Esophagus (tissue), 2 donors: ENCODE data around the gene MS4A2. TPM values are rescaled to one million over a fixed set of nuclear protein-coding genes. Genes with fewer than 3 reads are reported as not detected.
"Not testable (repeated sequence)": the region's sequence is repeated elsewhere in the genome, so short reads cannot be mapped to it uniquely, and the experiment has no call there.

Source experiments
- H3K27ac ChIP-seq, 2 donors: one replicate each; pipeline ENCODE4 v1.5.1; 2013; ENCODE audit warnings: low read depth in 2 of 2, mild to moderate bottlenecking in 2 of 2, inconsistent platforms in 1 of 2, low read length in 1 of 2, moderate library complexity in 1 of 2
- H3K27me3 ChIP-seq, 2 donors: one replicate each; pipeline ENCODE4 v1.6.1; 2013; ENCODE audit warnings: low read length in 2 of 2, control low read depth in 1 of 2, mild to moderate bottlenecking in 1 of 2; ENCODE audit not compliant: insufficient read depth in 2 of 2, control insufficient read depth in 1 of 2
- H3K36me3 ChIP-seq, 2 donors: one replicate each; pipeline ENCODE4 v1.6.1; 2013; ENCODE audit warnings: low read length in 1 of 2; ENCODE audit not compliant: control insufficient read depth in 2 of 2, insufficient read depth in 2 of 2
- H3K4me1 ChIP-seq, 2 donors: one replicate each; pipeline ENCODE4 v1.6.1; 2013; ENCODE audit warnings: low read length in 1 of 2; ENCODE audit not compliant: control insufficient read depth in 2 of 2, insufficient read depth in 2 of 2
- H3K4me3 ChIP-seq, 2 donors: one replicate each; pipeline ENCODE4 v1.5.1; 2013; ENCODE audit warnings: low read length in 2 of 2, mild to moderate bottlenecking in 2 of 2, low read depth in 1 of 2, moderate library complexity in 1 of 2
- H3K9me3 ChIP-seq, 2 donors: one replicate each; pipeline ENCODE4 v1.6.1; 2013; ENCODE audit warnings: mild to moderate bottlenecking in 2 of 2, low read depth in 1 of 2, low read length in 1 of 2, moderate library complexity in 1 of 2; ENCODE audit not compliant: control insufficient read depth in 2 of 2, insufficient read depth in 1 of 2
- WGBS, 2 donors: extraction: QIAGEN DNeasy Blood & Tissue Kit; methylation state at CpG; one replicate each; pipeline ENCODE4 v1.1.7; 2013; 5-methylcytosine and 5-hydroxymethylcytosine counted together
- polyA plus RNA-seq, 2 donors: library from polyadenylated mRNA; stranded (reverse); fragments of 200-250 nt; gene quantifications; one replicate each; pipeline ENCODE4 v1.2.3, GENCODE V29; 2013
- donor health status: healthy with polysubstance abuse.
- donor health status: Bipolar disorder and iron deficiency.

Gene MS4A2
- polyA plus RNA-seq, 2 donors = 0.08 to 0.42 TPM

DNA sequence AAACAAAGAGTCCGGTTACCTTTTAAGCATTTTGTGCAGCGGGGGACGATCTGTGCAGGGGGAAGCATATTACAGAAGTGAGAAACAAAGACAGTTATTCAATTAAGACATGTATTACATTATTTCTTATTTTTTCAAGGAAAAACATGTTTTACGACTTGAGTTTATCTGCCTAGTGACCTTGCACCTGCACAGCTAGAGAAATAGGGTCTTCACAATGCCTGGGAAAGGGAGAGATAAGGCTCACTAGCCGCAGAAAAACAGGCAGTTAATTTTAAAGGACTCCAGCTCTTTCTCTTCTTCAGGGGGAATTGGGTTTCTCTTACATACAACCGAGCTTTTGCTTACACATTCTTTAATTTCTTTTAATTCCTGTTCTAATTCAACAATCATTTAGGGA, 16.8 kb upstream of the MS4A2 start:
- H3K36me3 ChIP-seq, H3K9me3 ChIP-seq, H3K4me1 ChIP-seq, H3K4me3 ChIP-seq, H3K27ac ChIP-seq, H3K27me3 ChIP-seq: not testable (repeated sequence)
- WGBS, 2 donors = 71 to 74% methylated on average over 6 of the region's 6 CpGs

DNA sequence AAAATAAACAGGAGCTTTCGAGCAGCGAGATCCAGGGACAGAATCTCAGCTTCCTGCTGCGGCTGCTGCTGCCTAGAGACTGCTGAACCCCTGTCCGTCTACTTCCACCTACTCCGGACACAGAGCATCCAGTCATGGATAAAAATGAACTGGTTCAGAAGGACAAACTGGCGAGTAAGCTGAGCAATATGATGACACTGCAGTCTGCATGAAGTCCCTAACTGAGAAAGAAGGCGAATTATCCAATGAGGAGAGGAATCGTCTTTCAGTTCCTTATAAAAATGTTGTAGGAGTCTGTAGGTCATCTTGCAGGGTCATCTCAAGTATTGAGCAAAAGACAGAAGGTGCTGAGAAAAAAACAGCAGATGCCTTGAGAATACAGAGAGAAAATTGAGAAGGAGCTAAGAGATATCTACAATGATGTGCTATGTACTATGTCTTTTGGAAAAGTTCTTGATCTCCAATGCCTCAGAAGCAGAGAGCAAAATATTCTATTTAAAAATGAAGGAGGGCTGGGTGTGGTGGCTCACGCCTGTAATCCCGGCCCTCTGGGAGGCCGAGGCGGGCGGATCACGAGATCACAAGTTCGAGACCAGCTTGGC, 11.1 kb upstream of the MS4A2 start:
- WGBS, 2 donors = 81 to 84% methylated on average over 15 of the region's 15 CpGs
- H3K4me3 ChIP-seq = no peak overlapping the region
- H3K4me1 ChIP-seq = no peaks in the 10 kb centered on the region
- H3K27me3 ChIP-seq = no peaks in the 10 kb centered on the region
- H3K27ac ChIP-seq = no peak overlapping the region
- no peaks in the 10 kb centered on the region for H3K9me3 ChIP-seq
- no peaks in the 10 kb centered on the region for H3K36me3 ChIP-seq

DNA sequence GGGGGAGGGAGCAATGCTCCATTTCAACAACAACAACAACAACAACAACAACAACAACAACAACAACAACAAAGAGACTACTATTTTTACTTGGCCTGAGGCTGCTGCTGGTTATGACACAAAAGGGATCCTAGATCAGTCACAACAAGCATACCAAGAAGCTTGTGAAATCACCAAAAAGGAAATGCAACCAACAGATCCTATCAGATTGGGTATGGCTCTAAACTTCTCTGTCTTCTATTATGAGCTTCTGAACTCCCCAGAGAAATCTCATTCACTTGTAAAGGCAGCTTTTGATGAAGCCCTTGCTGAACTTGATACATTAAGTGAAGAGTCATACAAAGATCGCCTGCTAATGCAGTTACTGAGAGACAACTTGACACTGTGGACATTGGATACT, 10.5 kb upstream of the MS4A2 start:
- 83 to 90% methylated on average over 1 of the region's 1 CpG for WGBS, 2 donors
- Histone ChIP-seq H3K36me3 (no peaks in the 10 kb centered on the region), H3K4me3 (no peak overlapping the region), H3K9me3 (no peaks in the 10 kb centered on the region), H3K27me3 (no peaks in the 10 kb centered on the region), H3K4me1 (no peaks in the 10 kb centered on the region), H3K27ac (no peak overlapping the region)

DNA sequence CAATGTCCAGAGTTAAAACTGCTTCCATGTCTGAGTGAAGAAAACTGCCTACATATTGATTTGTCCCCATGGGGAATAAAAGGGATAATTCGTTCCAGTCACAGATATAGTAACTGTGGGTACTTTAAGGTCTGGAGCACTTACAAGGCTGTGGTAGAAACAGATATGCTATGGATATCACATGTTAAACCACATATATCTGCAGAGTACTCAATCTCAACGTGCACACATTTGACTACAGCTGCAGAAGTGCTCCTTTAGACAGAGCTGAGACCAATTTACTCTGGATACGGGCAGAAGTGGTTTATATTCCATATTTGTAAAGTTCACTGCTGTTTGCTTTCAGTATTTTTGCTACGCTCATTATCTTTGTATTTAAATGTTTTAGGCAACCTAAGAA, 9.7 kb upstream of the MS4A2 start:
- 64 to 69% methylated on average over 4 of the region's 4 CpGs for WGBS, 2 donors
- no peak overlapping the region for H3K27ac ChIP-seq

DNA sequence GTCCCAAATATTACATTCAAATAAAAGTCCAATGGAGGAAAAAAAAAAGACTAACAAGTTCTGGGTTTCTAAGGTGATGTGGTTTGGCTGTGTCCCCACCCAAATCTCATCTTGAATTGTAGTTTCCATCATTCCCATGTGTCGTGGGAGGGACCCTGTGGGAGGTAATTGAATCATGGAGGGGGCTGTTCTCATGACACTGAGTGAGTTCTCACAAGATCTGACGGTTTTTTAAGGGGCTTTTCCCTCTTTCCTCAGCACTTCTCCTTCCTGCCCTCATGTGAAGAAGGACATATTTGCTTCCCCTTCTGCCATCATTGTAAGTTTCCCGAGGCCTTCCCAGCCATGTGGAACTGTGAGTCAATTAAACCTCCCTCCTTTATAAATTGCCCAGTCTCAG, 7.9 kb upstream of the MS4A2 start:
- Histone ChIP-seq H3K9me3 (no peaks in the 10 kb centered on the region), H3K4me1 (no peaks in the 10 kb centered on the region), H3K27ac (no peak overlapping the region), H3K36me3 (no peaks in the 10 kb centered on the region), H3K27me3 (no peaks in the 10 kb centered on the region), H3K4me3 (no peak overlapping the region)
- WGBS, 2 donors = 37 to 52% methylated on average over 3 of the region's 3 CpGs

More for the DNA sequence above, 9.7 kb upstream of the MS4A2 start:
- no peaks in the 10 kb centered on the region for H3K36me3 ChIP-seq
- H3K4me3 ChIP-seq = no peak overlapping the region
- no peaks in the 10 kb centered on the region for H3K27me3 ChIP-seq
- no peaks in the 10 kb centered on the region for H3K4me1 ChIP-seq
- H3K9me3 ChIP-seq = no peaks in the 10 kb centered on the region

DNA sequence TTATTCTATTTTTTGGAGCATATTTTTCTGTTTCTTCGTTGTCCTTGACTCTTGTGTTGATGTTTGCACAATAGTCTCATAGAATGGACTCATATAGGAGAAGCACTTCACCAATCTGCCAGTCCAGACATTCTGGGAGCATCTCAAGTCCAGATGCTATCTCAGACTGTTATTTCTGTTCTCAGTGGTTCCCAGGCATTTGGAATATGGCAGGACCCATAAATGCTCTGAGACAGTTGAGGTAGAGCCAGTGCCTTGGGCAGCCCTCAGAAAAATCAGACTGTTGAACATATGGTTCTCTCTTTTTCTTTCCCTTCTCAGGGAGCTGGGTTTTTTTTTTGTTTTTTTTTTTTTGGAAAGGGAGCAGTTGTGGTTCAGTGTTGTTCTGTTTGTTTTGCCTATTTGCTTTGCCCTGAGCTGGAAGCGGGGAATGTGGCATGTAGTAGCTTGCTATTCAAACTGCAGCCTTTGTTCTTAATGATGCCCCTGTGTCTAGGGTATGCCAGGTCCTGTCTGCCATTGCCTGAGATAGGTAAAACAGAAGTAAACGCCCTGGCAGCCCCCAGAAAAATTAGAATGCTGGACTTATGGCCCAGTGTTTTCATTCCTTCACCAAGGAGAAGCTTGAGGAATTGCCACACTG, 3.7 kb upstream of the MS4A2 start:
- H3K27ac ChIP-seq = no peak overlapping the region
- no peaks in the 10 kb centered on the region for H3K9me3 ChIP-seq
- no peaks in the 10 kb centered on the region for H3K36me3 ChIP-seq
- no peaks in the 10 kb centered on the region for H3K4me1 ChIP-seq
- no peaks in the 10 kb centered on the region for H3K27me3 ChIP-seq
- H3K4me3 ChIP-seq = no peak overlapping the region
- 50 to 58% methylated on average over 3 of the region's 3 CpGs for WGBS, 2 donors

DNA sequence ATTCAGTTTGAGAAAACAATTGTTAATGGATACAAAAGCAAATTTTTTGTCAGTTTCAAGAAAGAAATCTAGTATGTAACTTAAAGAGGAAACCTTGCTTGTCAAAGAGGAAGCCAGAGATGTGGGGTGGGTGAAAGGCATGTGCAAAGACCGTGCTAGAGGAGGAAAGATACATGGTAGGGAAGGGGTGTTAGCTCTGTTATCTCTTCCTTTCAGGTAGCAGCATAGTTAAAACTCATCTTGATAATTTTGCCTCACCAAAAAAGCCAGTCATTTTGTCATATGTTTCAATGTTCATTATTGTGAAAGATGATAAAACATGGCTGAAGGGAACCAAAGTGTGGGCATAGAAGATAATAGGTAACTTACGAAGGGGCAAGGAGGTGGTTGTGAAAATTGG, 2.6 kb upstream of the MS4A2 start:
- Histone ChIP-seq H3K4me1 (no peaks in the 10 kb centered on the region), H3K36me3 (no peaks in the 10 kb centered on the region), H3K9me3 (no peaks in the 10 kb centered on the region), H3K27me3 (no peaks in the 10 kb centered on the region), H3K27ac (no peak overlapping the region), H3K4me3 (no peak overlapping the region)
- 71 to 82% methylated on average over 2 of the region's 2 CpGs for WGBS, 2 donors

DNA sequence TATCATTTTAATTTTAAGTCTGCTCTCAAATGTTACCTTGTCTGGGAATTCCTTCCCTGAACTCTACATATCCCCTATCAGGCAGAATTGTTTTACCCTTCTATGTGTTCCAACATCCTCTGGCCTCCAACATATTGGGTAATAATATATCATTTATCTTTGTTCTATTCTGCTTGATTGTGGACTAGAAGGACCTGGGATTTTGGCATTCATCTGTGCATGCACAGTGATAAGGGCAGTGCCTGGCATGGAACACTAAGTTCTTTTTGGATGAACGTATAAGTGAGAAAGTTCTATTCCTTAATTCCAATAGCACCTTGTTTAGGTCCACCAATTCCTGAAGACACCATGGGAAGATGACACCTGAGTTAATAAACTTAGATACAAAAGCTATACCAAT, 1.2 kb upstream of the MS4A2 start:
- no peaks in the 10 kb centered on the region for H3K27me3 ChIP-seq
- H3K27ac ChIP-seq = no peak overlapping the region
- H3K36me3 ChIP-seq = no peaks in the 10 kb centered on the region
- 63 to 72% methylated on average over 1 of the region's 1 CpG for WGBS, 2 donors
- H3K4me3 ChIP-seq = no peak overlapping the region
- H3K4me1 ChIP-seq = no peaks in the 10 kb centered on the region
- no peaks in the 10 kb centered on the region for H3K9me3 ChIP-seq

DNA sequence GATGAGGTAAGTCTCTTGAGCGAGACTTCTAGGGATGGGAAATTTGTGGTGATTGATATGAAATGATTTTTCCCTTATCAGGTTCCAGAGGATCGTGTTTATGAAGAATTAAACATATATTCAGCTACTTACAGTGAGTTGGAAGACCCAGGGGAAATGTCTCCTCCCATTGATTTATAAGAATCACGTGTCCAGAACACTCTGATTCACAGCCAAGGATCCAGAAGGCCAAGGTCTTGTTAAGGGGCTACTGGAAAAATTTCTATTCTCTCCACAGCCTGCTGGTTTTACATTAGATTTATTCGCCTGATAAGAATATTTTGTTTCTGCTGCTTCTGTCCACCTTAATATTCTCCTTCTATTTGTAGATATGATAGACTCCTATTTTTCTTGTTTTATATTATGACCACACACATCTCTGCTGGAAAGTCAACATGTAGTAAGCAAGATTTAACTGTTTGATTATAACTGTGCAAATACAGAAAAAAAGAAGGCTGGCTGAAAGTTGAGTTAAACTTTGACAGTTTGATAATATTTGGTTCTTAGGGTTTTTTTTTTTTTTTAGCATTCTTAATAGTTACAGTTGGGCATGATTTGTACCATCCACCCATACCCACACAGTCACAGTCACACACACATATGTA, 7.1 kb downstream of the MS4A2 start:
- no peaks in the 10 kb centered on the region for H3K27me3 ChIP-seq
- H3K4me3 ChIP-seq = no peak overlapping the region
- no peak overlapping the region for H3K27ac ChIP-seq
- 64 to 66% methylated on average over 4 of the region's 4 CpGs for WGBS, 2 donors
- H3K9me3 ChIP-seq = no peaks in the 10 kb centered on the region
- no peaks in the 10 kb centered on the region for H3K4me1 ChIP-seq
- H3K36me3 ChIP-seq = no peaks in the 10 kb centered on the region

DNA sequence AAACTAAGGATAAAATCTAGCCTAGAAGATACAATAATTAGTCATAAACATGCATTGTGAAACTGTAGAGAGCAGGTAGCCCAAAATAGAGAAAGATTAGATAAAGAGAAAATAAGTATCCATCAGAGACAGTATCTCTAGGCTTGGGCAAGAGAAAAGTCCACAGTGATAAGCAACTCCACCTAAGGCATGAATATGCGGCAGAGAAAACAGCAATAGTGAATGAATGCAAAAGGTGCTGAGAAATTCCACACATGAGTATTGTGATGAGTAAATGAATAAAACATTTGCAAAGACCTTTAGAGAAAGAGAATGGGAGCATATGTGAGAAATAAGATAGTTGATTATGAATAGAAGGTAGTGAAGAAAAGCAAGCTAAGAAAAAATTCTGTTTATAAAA, 8.7 kb downstream of the MS4A2 start:
- Histone ChIP-seq H3K4me1 (no peaks in the 10 kb centered on the region), H3K27me3 (no peaks in the 10 kb centered on the region), H3K36me3 (no peaks in the 10 kb centered on the region), H3K27ac (no peak overlapping the region), H3K4me3 (no peak overlapping the region), H3K9me3 (no peaks in the 10 kb centered on the region)
- WGBS, 2 donors = 76 to 96% methylated on average over 1 of the region's 1 CpG
